Mammary epithelial cell (primary cell): Measurements from ENCODE around the gene NR4A2.

Source experiments
- CTCF ChIP-seq, 2 donors: IDR thresholded peaks in 1 of 2; conservative IDR thresholded peaks in 1 of 2; 2 replicates each; pipeline ENCODE4 v1.5.1; 2011 to 2012; ENCODE audit warnings: inconsistent platforms in 2 of 2, low read length in 2 of 2, mild to moderate bottlenecking in 2 of 2, control low read depth in 1 of 2, low read depth in 1 of 2; ENCODE audit not compliant: insufficient read depth in 1 of 2; ENCODE audit errors: extremely low read depth in 1 of 2
- EZH2 ChIP-seq: IDR thresholded peaks from 2 replicates; pipeline ENCODE4 v1.6.1; 2012; ENCODE audit warnings: low read length, inconsistent platforms, borderline replicate concordance

GRCh38 chr2:156343096-156343939 lies 10.8 kb upstream of the NR4A2 start:
- TF ChIP-seq CTCF (conservative IDR thresholded peaks at IDR 0.05 in 1 of 2, IDR thresholded peaks at IDR 0.05 in 1 of 2; ENCODE audit: extremely low read depth in 1 of 2, insufficient read depth in 1 of 2, low read depth in 1 of 2, low read length in 2 of 2) = no peak
- TF ChIP-seq EZH2 = no peak
